NOMO-1 (cell line): ENCODE measurements around the gene KCNK7.

Experiments used
- DNase-seq, 2 experiments: peaks; one replicate each; lab custom pipeline; 2025; ENCODE audit not compliant: unreplicated experiment in 2 of 2; lab: John Stamatoyannopoulos, UW

The KCNK7 gene

DNA sequence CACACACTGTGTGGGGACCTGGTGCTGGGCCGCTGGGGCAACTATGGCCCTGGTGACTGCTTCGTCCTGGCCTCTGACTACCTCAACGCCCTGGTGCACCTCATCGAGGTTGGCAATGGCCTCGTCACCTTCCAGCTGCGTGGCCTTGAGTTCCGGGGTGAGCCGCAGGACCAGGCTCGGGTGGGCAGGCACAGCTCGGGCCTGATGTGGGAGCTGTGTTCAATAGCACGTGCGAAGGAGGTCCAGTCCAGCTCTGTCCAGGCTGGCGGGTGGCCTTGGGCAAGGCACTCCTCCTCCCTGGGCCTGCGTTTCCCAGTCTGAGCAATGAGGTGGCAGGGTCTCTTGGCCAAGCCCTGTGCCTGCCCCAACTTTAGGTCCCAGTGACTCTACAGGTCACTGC, 34.0 kb upstream of the KCNK7 start:
- DNase-seq = no peak

DNA sequence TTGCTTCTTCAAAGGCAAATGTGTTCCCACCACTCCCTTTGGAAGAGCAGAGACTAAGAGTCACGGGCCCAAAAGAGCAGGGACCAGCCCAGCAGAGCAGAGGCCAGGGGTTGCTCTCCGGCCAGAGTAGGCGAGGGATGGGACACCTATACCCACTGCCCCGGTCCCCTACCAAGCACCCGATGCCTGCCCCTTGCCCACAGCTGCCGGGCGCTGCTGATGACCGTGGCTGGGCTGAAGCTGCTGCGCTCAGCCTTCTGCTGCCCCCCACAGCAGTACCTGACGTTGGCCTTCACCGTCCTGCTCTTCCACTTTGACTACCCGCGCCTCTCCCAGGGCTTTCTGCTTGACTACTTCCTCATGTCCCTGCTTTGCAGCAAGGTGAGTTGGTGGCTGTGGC, 31.6 kb upstream of the KCNK7 start:
- no peak for DNase-seq

DNA sequence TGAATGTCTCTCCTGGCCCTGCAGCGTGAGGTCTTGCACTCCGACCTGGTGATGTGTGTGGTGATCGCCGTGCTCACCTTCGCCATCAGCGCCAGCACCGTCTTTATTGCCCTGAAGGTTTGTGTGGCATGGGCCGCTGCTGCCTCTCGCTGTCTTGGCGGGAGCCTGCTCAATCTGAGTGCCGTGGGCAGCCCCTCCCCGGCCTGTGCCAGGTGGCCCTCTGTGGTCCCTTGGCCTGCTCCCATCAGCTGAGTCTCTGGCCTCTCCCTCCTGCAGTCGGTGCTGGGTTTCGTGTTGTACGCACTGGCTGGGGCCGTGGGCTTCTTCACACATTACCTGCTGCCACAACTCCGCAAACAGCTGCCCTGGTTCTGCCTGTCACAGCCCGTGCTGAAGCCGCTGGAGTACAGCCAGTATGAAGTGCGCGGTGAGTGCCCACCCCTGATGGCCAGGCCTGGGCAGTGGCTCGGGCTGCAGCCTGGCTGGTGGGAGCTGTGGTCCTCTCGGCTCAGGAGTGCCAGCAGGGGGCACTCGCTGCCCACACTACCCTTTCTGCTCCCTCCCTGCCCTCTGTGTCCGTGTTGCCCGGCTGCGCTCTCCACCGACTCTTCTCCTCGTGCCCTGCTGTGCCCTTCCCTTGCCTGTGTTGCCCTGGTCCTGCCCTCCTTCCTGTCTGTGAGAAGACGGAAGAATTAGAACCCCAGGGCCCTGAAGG, 30.2 kb upstream of the KCNK7 start:
- peak; percentile 15 to 22 for DNase-seq

DNA sequence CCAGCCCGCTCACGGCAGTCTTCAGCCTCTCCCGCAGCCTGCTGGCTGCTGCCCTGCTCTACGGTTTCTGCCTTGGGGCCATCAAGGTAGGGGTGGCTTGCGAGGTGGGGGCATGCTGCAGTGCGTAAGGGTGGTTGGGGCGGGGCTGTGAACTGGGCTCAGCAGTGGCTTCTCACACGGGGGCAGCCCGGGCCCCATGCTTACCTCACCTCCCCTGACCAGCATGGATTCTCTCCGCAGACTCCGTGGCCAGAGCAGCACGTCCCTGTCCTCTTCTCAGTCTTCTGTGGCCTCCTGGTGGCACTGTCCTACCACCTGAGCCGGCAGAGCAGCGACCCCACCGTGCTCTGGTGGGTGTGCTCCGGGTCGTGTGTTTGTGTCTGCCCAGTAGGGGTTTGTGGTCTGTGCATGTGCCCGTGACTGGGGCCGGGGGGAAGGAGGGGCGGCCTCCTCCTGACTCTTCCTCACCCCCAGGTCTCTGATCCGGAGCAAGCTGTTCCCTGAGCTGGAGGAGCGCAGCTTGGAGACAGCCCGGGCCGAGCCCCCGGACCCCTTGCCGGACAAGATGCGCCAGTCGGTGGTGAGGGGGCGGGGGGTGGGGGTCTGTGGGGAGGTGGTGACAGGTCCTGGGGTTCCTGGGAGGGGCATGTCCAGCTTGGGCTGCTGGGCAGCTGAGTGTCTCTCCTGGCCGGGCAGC, 29.5 kb upstream of the KCNK7 start:
- DNase-seq = no peak

DNA sequence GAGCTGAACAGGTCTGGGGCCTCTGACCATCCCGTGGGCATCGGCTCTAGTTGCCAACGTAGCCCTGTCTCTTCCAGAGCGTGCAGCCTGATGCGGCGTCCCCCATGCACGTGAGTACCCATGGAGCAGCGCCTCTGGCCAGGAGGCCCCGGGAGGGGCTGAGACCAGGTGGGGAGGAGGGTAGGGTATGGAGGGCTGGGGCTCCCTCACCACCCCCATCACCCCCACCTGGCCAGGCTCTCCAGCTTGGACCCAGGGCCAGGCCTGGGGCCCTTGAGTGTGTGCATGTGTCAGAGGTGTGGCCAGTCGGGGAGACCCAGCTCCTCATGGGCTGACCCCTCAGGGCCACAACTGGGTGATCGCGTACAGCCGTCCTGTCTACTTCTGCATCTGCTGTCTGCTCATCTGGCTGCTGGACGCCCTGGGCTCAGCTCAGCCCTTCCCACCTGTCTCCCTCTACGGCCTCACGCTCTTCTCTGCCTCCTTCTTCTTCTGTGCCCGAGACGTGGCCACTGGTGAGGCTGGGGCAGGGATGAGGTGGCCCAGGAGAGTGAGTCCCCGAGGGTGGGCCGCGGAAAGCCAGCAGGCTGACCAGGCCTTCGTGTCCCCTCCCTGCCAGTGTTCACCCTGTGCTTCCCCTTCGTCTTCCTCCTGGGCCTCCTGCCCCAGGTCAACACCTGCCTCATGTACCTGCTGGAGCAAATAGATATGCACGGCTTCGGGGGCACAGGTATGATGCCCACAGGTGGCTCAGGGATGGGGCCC, 28.4 kb upstream of the KCNK7 start:
- no peak for DNase-seq

DNA sequence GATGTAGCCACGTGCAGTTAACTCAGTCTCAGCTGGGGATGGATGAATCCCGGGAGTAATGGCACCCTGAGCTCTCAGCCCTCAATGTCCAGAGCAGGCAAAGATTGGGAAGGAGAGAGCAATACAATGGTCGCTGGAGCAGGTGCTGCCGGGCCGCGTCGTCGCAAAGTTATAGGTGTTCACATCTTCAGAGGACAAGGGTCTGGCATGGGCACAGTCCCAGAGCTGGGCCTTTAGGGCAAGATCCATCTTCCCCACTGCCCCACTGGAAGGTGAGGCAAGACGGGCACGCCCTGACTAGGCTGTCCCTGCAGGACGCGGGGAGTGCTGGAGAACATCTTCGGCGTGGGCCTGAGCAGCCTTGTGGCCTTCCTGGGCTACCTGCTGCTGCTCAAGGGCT, 27.6 kb upstream of the KCNK7 start:
- no peak for DNase-seq

DNA sequence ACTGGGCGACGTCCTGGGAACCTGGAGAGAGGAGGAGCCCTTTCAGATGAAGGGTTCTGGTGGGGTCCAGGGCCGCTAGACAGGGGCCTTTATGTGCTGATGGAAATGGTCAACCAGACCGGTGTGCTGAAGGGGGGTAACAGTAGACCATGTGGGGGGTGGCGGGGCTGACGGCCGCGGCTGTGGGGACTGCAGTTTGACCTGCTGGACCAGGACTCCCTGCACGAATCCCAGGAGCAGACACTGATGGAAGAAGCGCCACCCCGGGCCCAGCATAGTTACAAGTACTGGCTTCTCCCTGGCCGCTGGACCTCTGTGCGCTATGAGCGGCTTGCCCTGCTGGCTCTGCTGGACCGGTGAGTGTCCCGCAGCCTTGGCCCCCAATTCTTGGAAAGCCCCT, 26.4 kb upstream of the KCNK7 start:
- no peak for DNase-seq

DNA sequence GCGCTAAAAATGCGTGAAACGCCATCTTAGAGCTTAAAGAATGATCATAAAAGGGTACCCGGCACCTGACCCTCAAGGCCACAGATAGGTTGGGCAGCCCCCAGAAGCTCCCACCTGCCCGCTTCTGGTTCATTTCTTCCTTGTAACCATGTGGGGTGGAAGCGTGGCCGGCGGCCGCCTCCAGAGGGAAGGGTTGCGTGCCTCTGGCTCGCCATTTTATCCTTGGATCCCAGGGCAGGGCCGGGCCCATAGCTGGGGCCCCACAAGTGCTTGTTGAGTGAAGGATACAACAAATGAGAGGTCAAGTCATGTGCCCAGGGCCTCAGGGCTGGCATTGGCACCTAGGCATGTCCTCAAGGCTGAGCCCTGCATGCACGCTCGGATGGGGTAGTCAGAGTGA, 25.9 kb upstream of the KCNK7 start:
- DNase-seq = no peak

DNA sequence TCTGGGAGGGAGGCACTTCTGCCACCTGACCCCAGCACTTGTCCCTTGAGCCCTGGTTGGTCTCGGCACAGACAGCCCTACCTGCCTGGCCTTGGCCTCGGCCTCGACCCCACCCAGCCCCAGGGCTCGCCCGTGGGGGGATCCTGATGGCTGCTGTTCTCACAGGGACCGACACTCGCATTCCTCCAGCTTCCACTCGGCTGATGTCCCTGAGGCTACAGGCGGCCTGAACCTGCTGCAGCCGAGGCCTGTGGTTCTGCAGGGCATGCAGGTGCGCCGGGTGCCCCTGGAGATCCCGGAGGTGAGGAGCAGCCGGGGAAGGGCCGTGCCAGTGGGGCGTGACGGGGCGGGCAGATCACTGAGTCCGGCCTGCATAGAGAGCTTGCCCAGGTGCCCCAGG, 25.1 kb upstream of the KCNK7 start:
- no peak for DNase-seq

DNA sequence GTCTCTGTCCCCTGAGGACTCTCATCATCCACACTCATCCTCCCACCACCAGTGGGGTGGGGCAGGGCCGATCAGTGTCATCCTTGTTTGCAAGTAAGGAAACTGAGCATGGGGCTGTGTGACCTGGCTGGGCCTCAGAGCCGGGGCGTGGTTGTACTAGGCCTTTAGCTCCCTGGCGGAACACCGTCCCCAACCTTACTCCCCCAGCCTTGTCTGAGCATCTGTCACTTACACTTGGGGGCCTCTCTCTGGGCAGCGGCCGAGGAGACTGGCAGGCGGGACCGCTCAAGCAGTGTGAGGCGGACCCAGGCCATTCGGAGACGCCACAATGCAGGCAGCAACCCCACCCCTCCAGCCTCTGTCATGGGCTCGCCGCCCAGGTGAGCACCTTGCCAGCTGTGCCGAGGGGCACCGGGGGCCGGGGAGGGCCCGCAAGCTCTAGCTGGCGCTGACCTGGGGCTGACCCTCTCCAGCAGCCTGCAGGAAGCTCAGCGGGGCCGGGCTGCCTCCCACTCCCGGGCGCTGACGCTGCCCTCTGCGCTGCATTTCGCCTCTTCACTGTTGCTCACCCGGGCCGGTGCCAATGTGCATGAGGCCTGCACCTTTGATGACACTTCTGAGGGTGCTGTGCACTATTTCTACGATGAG, 23.8 kb upstream of the KCNK7 start:
- DNase-seq = no peak

DNA sequence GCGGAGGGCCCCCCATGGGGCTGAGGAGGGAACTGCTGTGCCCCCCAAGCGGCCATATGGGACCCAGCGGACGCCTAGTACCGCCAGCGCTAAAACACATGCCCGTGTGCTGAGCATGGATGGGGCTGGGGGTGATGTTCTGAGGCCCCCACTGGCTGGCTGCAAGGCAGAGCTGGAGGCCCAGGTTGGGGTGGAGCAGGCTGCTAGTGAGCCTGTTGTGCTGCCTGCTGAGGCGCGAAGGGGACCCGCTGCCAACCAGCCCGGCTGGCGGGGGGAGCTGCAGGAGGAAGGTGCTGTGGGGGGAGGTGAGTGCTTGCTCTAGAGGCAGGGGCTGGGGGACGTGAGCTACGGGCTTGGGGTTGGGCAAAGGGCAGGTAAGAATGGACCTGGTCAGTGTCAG, 23.2 kb upstream of the KCNK7 start:
- no peak for DNase-seq

DNA sequence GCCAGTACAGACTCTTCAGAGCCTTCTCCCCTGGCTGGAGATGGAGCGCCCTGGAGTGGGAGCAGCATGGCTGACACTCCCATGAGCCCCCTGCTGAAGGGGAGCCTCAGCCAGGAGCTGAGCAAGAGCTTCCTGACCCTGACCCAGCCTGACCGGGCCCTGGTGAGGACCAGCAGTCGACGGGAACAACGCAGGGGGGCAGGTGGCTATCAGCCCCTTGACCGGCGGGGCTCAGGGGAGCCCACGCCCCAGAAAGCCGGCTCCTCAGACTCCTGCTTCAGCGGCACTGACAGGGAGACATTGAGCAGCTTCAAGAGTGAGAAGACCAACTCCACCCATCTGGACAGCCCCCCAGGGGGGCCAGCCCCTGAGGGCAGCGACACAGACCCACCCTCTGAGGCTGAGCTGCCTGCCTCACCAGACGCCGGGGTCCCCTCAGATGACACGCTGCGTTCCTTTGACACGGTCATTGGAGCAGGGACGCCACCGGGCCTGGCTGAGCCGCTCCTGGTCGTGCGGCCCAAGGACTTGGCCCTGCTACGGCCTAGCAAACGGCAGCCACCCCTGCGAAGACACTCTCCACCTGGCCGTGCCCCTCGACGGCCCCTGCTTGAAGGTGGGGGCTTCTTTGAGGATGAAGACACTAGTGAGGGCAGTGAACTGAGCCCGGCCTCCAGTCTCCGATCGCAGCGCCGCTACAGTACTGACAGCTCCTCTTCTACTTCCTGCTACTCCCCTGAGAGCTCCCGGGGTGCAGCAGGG, 22.6 kb upstream of the KCNK7 start:
- no peak for DNase-seq

DNA sequence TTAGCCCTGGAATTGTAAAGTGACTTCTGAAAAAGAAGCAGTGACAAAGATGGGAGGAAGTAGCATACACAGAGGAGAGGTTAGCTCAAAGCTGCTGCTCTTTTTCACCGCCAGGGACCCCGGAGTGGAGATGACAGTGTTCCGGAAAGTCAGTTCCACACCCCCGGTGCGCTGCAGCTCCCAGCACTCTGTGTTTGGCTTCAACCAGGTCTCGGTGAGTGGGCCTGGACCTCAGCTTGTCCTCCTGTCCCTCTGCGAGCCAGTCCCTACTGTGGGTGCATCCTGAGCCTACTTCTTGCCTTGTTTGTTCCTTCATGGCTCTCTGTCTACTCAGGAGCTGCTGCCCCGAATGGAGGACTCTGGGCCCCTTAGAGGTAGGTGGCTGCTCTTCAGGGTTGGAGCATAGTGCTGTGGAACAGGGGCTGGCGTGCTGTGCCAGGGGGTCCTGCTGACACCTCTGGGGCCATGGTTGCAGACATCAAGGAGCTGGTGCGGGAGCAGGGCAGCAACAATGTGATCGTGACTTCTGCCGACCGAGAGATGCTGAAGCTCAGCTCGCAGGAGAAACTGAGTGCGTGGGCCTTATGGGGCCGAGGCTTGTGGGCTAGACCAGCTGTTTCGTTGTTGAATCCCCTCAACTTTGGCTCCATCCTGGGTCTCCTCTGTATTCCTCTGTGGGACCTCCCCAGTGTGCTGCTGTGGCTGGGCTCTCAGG, 21.7 kb upstream of the KCNK7 start:
- DNase-seq = no peak

DNA sequence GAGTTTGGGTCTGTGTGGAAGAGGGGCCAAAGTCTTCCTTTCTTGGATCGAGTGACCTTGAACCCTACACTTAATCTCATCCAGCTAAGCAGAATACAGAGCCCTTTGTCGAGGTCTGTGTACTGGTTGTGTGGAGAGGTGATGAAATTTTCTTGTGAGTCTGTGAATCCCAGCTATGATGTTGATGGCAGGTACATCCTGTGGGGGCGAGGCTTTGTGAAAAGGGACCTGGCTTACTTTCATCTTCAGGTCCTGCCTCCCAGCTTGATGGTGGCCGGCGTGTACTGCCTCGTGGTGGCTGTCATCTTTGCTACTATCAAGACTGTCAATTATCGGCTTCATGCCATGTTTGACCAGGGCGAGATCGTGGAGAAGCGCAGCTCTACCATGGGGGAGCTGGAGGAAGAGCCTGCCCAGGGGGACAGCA, 21.0 kb upstream of the KCNK7 start:
- no peak for DNase-seq

DNA sequence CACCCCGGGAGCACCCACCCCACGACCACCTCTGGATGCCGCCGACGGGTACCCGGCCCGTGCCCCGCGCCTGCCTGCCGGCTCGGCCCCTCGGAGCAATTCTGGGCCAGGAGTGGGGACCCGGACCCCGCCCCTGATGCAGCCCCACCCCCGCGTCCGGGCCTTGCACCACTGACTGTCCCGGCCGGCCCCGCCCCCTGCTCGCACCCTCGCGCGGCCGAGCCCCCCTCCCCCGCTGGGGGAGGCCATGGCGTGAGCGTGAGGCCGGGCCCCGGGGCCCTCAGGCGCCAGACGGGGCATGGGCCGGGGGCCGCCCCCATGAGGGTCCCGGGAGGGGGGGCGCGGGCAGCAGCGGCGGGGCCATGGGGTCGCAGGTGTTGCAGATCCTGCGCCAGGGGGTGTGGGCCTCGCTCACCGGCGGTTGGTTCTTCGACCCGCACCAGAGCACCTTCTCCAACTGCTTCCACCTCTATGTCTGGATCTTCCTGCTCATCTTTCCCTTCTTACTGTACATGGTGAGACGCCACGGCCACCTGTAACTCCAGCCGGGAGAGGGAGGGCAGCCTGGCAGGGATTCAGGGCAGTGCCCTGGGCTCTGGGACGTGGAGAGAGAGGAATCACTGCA, 20.5 kb upstream of the KCNK7 start:
- peak in 1 of 2 experiments; percentile 35 for DNase-seq

DNA sequence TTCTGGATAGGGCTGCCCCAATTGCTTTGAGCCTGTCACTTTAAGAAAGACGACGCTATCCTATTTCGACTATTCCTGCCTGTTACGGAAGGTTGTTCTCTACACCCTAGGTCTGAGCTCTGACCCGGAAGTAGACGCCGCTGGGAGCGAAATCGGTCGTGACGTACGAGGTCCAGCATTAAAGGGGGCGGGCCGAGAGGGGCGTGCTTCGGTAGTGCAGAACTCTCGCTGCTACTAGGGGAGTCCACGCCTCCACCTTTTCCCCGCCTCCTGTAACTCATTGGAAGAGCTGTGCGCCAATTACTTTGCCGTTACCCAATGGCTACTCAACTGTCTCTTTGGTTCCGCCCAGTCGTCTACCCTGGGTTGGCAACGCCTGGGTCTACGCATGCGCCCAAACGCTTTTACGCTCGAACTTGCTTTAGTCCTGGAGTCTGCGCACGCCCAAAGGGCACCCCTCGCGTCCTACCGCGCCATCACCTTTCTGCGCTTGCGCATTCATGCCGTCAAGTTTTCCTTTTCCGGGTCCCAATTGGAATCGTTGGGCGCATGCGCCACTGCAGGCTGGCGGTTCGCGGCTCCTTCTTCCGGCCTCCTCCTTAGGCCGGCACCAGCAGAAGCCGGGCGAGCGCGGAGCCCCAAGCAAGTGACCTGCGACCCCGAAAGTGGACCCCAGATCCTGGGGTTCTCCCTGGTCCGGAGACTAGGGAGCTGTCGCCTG, 19.8 kb upstream of the KCNK7 start, which contains the start of gene PCNX3:
Gene PCNX3, plus strand, starts transcription at position 548 of the 721 bp plus-strand sequence. CDS start 536 bp downstream, outside the sequence.
- peak; percentile 100 for DNase-seq

DNA sequence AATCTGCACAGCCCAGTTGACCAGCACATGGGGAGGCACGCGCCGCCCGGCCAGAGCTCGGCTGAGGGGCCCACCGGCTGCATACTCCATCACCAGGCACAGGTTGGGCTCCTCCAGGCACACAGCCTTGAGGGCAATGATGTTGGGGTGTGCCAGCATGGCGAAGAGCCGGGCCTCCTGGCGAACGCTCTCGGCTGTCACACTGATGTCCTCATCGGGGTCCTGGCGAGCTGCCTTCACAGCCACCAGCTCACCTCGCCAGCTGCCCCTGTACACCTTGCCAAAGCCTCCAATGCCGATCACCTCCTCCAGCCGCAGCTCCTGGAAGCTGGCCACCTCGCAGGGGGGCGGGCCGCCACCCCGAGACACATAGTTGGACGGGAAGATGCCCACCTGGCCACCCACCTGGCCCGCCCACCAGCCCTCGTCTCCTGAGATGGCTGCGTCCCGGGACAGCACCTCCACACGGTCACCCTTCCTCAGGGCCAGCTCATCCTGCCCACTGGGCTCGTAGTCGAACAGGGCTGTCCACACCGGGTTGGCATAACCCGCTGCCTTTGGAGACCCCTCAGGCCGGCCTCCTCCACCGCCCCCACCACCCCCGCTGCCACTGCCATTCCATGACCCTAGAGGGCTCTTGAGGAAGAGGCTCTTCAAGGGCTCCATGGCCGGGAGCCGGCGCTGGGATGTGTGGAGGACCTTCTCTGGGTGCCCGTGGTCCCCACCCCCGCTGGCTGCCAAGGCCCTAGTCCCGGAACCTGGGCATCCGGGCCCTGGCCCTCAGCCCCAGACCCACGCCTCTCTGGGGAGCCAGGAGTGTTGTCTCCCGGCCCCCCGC, 17.7 kb upstream of the KCNK7 start:
- DNase-seq = no peak

DNA sequence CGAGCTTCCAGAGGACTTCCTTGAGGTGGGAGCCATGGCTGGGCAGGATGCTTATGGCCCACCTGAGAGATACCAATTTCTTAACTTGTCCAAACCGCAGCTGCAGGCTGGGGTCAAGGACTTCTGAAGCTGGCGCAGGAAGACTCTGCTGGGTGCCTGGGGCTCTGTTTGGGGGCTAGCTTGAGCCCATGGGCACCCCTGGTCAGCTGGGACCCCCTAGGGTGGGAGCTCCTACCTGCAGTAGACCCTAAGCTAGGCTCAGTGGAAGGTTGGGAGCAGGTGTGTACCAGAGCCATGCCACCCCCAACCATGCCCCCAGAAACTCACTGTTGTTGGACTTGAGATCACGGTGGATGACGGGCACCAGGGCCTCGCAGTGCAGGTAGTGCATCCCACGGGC, 17.1 kb upstream of the KCNK7 start:
- DNase-seq = no peak
